Hepatocyte (in vitro differentiated cells): ENCODE results near the gene HPS4.

Experiments
- CTCF ChIP-seq: fragments of 200-600 bp; sonication (generic); IDR thresholded peaks from 2 replicates; pipeline ENCODE4 v1.5.1; 2016; ENCODE audit warnings: antibody characterized with exemption, mild to moderate bottlenecking; ENCODE audit not compliant: poor library complexity
- EZH2 ChIP-seq: fragments of 200-600 bp; sonication (generic); IDR thresholded peaks from 2 replicates; pipeline ENCODE4 v1.6.1; 2016; ENCODE audit warnings: antibody characterized with exemption, mild to moderate bottlenecking, borderline replicate concordance
- EZH2phosphoT487 ChIP-seq: fragments of 200-600 bp; sonication (generic); IDR thresholded peaks from one replicate; pipeline ENCODE4 v1.6.1; 2018; ENCODE audit warnings: antibody characterized with exemption, mild to moderate bottlenecking, low read depth, moderate library complexity; ENCODE audit not compliant: unreplicated experiment, severe bottlenecking

GRCh38 chr22:26492220-26492619, 8.6 kb upstream of the HPS4 start:
- no peak for TF ChIP-seq CTCF
- no peak for TF ChIP-seq EZH2
- TF ChIP-seq EZH2phosphoT487: no peak
